A673 (cell line): ENCODE data around the gene TMCC1.

ENCODE experiments used
- EZH2 ChIP-seq: fragments of 200-600 bp; sonication (generic); IDR thresholded peaks from 2 replicates; pipeline ENCODE4 v1.6.1; 2017; ENCODE audit warnings: borderline replicate concordance, low read depth, mild to moderate bottlenecking, mixed read lengths, antibody characterized with exemption, low read length; ENCODE audit not compliant: poor library complexity, severe bottlenecking
- TF ChIP-seq, protein P1 (sequence below): fragments of 300-800, 200-600 bp; sonication (generic); conservative IDR thresholded peaks from 2 replicates; pipeline ENCODE4 v1.5.1; 2017; ENCODE audit warnings: low read depth, mild to moderate bottlenecking, antibody characterized with exemption, low read length, moderate library complexity, mixed read lengths

DNA sequence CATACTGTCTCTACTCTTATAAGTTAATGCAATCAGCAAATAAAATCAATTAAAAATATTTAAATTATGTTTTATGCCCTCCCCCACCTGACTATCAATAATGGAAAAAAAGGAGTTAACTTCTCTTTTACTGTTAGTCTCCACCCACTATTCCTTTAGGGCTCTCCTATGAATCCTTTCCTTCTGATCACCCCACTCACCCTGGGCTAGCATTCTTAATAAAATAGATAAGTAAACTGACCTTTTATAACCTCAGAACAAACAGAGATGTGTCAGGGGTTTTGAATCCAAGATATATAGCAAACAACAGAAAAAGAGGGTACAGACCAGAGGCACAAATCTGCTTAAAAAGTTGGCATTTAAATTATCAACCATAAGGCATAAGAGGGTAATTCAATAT, 171.0 kb downstream of the TMCC1 start:
- TF ChIP-seq, protein P1, sequence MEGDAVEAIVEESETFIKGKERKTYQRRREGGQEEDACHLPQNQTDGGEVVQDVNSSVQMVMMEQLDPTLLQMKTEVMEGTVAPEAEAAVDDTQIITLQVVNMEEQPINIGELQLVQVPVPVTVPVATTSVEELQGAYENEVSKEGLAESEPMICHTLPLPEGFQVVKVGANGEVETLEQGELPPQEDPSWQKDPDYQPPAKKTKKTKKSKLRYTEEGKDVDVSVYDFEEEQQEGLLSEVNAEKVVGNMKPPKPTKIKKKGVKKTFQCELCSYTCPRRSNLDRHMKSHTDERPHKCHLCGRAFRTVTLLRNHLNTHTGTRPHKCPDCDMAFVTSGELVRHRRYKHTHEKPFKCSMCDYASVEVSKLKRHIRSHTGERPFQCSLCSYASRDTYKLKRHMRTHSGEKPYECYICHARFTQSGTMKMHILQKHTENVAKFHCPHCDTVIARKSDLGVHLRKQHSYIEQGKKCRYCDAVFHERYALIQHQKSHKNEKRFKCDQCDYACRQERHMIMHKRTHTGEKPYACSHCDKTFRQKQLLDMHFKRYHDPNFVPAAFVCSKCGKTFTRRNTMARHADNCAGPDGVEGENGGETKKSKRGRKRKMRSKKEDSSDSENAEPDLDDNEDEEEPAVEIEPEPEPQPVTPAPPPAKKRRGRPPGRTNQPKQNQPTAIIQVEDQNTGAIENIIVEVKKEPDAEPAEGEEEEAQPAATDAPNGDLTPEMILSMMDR = no peak
- TF ChIP-seq EZH2 = no peak
